ENCODE measurements around the gene IFT172.

- TF ChIP-seq CTCF (conservative IDR thresholded peaks at IDR 0.05; ENCODE audit: low read depth in 2 of 2) (no peak), ZNF114 (CRISPR knock-in tag; IDR thresholded peaks at IDR 0.05) (no peak), POLR2AphosphoS5 (IDR thresholded peaks at IDR 0.05; ENCODE audit: low read depth) (no peak), ETS1 (IDR thresholded peaks at IDR 0.05) (no peak), EZH2 (IDR thresholded peaks at IDR 0.05; ENCODE audit: low read depth, unreplicated experiment) (no peak)
Observed at GRCh38 chr2:27498975-27499374, 9.4 kb upstream of the IFT172 start.
